K562 (cell line): ENCODE data around the gene RGL2. TPM values are rescaled to one million over a fixed set of nuclear protein-coding genes. Genes with fewer than 3 reads are reported as not detected.
A peak's percentile ranks its signal among the peaks of the same experiment; 100 is the strongest.

Source experiments
- CBX5 ChIP-seq: IDR thresholded peaks from 2 replicates; pipeline ENCODE4 v1.6.1; 2014; ENCODE audit warnings: low read depth, borderline replicate concordance
- CCNT2 ChIP-seq: IDR thresholded peaks from 2 replicates; pipeline ENCODE4 v1.6.1; 2011; ENCODE audit warnings: borderline replicate concordance, low read depth, mild to moderate bottlenecking, moderate library complexity, mixed read lengths, low read length; ENCODE audit not compliant: insufficient read length; ENCODE audit errors: extremely low read depth
- EGR1 ChIP-seq: fragments of 450-650 bp; conservative IDR thresholded peaks from 2 replicates; pipeline ENCODE4 v1.6.1; 2017; ENCODE audit warnings: mild to moderate bottlenecking
- EP300 ChIP-seq: IDR thresholded peaks from 2 replicates; pipeline ENCODE4 v1.6.1; 2012; ENCODE audit warnings: low read length, improper control_type of control experiment
- FOXP1 ChIP-seq: sonication (generic); formaldehyde crosslinking; IDR thresholded peaks from 2 replicates; pipeline ENCODE4 v1.8.0; 2022; ENCODE audit warnings: mild to moderate bottlenecking, missing genetic modification reagents
- FOXP4 ChIP-seq: sonication (generic); formaldehyde crosslinking; IDR thresholded peaks from 2 replicates; pipeline ENCODE4 v1.8.0; 2022; ENCODE audit warnings: mild to moderate bottlenecking, missing genetic modification reagents, borderline replicate concordance
- HNRNPLL ChIP-seq: fragments of 200-400 bp; formaldehyde crosslinking; IDR thresholded peaks from 2 replicates; pipeline ENCODE4 v1.6.1; 2017; ENCODE audit warnings: low read length, low read depth, mild to moderate bottlenecking; ENCODE audit not compliant: poor library complexity, severe bottlenecking
- MAFK ChIP-seq: IDR thresholded peaks from 2 replicates; pipeline ENCODE4 v1.6.1; 2011; ENCODE audit warnings: low read length, improper control_type of control experiment
- MAZ ChIP-seq, 2 experiments: fragments of 450-650 bp in 1 of 2; sonication (generic) in 1 of 2; formaldehyde crosslinking; IDR thresholded peaks in 1 of 2; conservative IDR thresholded peaks in 1 of 2; 2 replicates each; pipeline versions ENCODE4 v1.4.0 to v1.5.0; 2020; ENCODE audit warnings: mild to moderate bottlenecking in 1 of 2, missing genetic modification reagents in 1 of 2
- MBD2 ChIP-seq: sonication (generic); IDR thresholded peaks from 2 replicates; pipeline ENCODE4 v1.6.1; 2016; ENCODE audit warnings: low read depth, borderline replicate concordance
- PHF8 ChIP-seq: fragments of 200-600 bp; sonication (generic); IDR thresholded peaks from 2 replicates; pipeline ENCODE4 v1.6.1; 2012; ENCODE audit warnings: mixed run types, mild to moderate bottlenecking, inconsistent platforms, low read length, moderate library complexity, borderline replicate concordance
- PPARD ChIP-seq: fragments of 250-450 bp; sonication (Bioruptor Pico); IDR thresholded peaks from 2 replicates; pipeline ENCODE4 v1.8.0; 2022; ENCODE audit warnings: inconsistent platforms, mild to moderate bottlenecking, moderate library complexity
- STAT5A ChIP-seq: IDR thresholded peaks from 2 replicates; pipeline ENCODE4 v1.6.1; 2012; ENCODE audit warnings: low read length, inconsistent platforms, borderline replicate concordance
- ZKSCAN8 ChIP-seq: fragments of 200-800 bp; sonication (Bioruptor generic); IDR thresholded peaks from 2 replicates; pipeline ENCODE4 v1.6.1; 2016; ENCODE audit warnings: missing genetic modification characterization, missing compliant biosample characterization
- ZNF143 ChIP-seq: sonication (generic); formaldehyde crosslinking; IDR thresholded peaks from 2 replicates; pipeline ENCODE4 v1.9.0; 2022; ENCODE audit warnings: mild to moderate bottlenecking, missing genetic modification reagents
- ZNF175 ChIP-seq: fragments of 200-800 bp; sonication (Bioruptor generic); IDR thresholded peaks from 2 replicates; pipeline ENCODE4 v1.6.1; 2016; ENCODE audit warnings: low read depth, mild to moderate bottlenecking, missing genetic modification characterization, missing compliant biosample characterization
- polyA plus RNA-seq, 8 experiments: library from polyadenylated mRNA; depleted of rRNA in 4 of 8; stranded (reverse) in 5 of 8; unstranded in 3 of 8; fragments of >200 nt; fragmentation: Nextera tagmentation in 2 of 8; fragmentation: Illumina TruSeq in 1 of 8; extraction: Ambion mirVana in 2 of 8; extraction: Trizol in 1 of 8; gene quantifications; 2 replicates each; pipeline versions ENCODE4 v1.2.1 to v1.2.3, GENCODE V29; 2011 to 2014; ENCODE audit warnings: inconsistent platforms in 1 of 8, missing spikeins in 1 of 8
- total RNA-seq, 7 experiments: library from RNA; depleted of rRNA in 6 of 7; stranded (reverse); fragments of >200 nt in 6 of 7; fragmentation: Illumina TruSeq in 2 of 7; extraction: Trizol in 2 of 7; gene quantifications; 2 replicates each; pipeline versions ENCODE4 v1.2.1 to v1.2.3, GENCODE V29; 2011 to 2021; ENCODE audit warnings: low replicate concordance in 1 of 7
- TF ChIP-seq, protein P1 (sequence below): fragments of 450-650 bp; formaldehyde crosslinking; IDR thresholded peaks from 2 replicates; pipeline ENCODE4 v1.4.0; 2022; ENCODE audit warnings: mild to moderate bottlenecking, moderate library complexity
- TF ChIP-seq, protein P2 (sequence below): fragments of 250-450 bp; sonication (Bioruptor Pico); IDR thresholded peaks from 2 replicates; pipeline ENCODE4 v1.5.1; 2021; ENCODE audit warnings: mild to moderate bottlenecking
- TF ChIP-seq, protein P3 (sequence below), 3 experiments: IDR thresholded peaks in 2 of 3; conservative IDR thresholded peaks in 1 of 3; 2 replicates each; pipeline ENCODE4 v1.5.1; 2011 to 2012; ENCODE audit warnings: low read length in 3 of 3, mild to moderate bottlenecking in 3 of 3, control low read depth in 2 of 3, improper control_type of control experiment in 1 of 3, inconsistent platforms in 1 of 3, low read depth in 1 of 3, mixed read lengths in 1 of 3, moderate library complexity in 1 of 3; ENCODE audit not compliant: insufficient read depth in 2 of 3

RGL2 gene
- total and polyA plus RNA-seq, 9 of the 15 experiments (the other 6 are each of a cell fraction or from before 2014, with no cell fraction given), result 1.8 to 57.1 (median 19.5) TPM

GRCh38 chr6:33314943-33315792 is 16.4 kb upstream of the RGL2 start (continued):
- TF ChIP-seq FOXP4 (CRISPR knock-in tag), result no peak
- no peak for TF ChIP-seq HNRNPLL
- TF ChIP-seq, protein P1, sequence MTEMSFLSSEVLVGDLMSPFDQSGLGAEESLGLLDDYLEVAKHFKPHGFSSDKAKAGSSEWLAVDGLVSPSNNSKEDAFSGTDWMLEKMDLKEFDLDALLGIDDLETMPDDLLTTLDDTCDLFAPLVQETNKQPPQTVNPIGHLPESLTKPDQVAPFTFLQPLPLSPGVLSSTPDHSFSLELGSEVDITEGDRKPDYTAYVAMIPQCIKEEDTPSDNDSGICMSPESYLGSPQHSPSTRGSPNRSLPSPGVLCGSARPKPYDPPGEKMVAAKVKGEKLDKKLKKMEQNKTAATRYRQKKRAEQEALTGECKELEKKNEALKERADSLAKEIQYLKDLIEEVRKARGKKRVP (CRISPR knock-in tag), result no peak
- TF ChIP-seq EP300, result no peak
- no peak for TF ChIP-seq PPARD
- TF ChIP-seq MAZ (CRISPR knock-in tag; conservative IDR thresholded peaks at IDR 0.05 in 1 of 2, IDR thresholded peaks at IDR 0.05 in 1 of 2), result peak; percentile 33 to 41; a peak in 1 of 4 replicates
- no peak for TF ChIP-seq CBX5
- no peak for TF ChIP-seq MAFK
- TF ChIP-seq, protein P2, sequence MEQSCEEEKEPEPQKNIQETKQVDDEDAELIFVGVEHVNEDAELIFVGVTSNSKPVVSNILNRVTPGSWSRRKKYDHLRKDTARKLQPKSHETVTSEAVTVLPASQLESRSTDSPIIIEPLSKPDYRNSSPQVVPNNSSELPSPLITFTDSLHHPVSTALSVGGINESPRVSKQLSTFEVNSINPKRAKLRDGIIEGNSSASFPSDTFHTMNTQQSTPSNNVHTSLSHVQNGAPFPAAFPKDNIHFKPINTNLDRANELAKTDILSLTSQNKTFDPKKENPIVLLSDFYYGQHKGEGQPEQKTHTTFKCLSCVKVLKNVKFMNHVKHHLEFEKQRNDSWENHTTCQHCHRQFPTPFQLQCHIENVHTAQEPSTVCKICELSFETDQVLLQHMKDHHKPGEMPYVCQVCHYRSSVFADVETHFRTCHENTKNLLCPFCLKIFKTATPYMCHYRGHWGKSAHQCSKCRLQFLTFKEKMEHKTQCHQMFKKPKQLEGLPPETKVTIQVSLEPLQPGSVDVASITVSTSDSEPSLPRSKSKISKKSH, result no peak
- peak; percentile 11; the same call in 1 of the 2 replicates for TF ChIP-seq PHF8
- peak; percentile 43 for TF ChIP-seq EGR1
- TF ChIP-seq FOXP1 (CRISPR knock-in tag), result no peak
- TF ChIP-seq ZKSCAN8 (CRISPR knock-in tag), result no peak
- TF ChIP-seq STAT5A, result no peak
- TF ChIP-seq, protein P3, sequence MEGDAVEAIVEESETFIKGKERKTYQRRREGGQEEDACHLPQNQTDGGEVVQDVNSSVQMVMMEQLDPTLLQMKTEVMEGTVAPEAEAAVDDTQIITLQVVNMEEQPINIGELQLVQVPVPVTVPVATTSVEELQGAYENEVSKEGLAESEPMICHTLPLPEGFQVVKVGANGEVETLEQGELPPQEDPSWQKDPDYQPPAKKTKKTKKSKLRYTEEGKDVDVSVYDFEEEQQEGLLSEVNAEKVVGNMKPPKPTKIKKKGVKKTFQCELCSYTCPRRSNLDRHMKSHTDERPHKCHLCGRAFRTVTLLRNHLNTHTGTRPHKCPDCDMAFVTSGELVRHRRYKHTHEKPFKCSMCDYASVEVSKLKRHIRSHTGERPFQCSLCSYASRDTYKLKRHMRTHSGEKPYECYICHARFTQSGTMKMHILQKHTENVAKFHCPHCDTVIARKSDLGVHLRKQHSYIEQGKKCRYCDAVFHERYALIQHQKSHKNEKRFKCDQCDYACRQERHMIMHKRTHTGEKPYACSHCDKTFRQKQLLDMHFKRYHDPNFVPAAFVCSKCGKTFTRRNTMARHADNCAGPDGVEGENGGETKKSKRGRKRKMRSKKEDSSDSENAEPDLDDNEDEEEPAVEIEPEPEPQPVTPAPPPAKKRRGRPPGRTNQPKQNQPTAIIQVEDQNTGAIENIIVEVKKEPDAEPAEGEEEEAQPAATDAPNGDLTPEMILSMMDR (IDR thresholded peaks at IDR 0.05 in 2 of 3, conservative IDR thresholded peaks at IDR 0.05 in 1 of 3; ENCODE audit: insufficient read depth in 2 of 3, low read depth in 1 of 3, low read length in 3 of 3), result no peak; a peak in 1 of 6 replicates
- no peak for TF ChIP-seq ZNF175 (CRISPR knock-in tag)
- no peak for TF ChIP-seq ZNF143 (CRISPR knock-in tag)
- peak; percentile 73 for TF ChIP-seq CCNT2
- no peak; the same call in 1 of the 2 replicates for TF ChIP-seq MBD2
